CD4-positive, alpha-beta memory T cell (primary cell): ENCODE results near the gene HIPK3. TPM values are rescaled to one million over a fixed set of nuclear protein-coding genes. Genes with fewer than 3 reads are reported as not detected.

Source experiments
- CTCF ChIA-PET: fragments of 350-600 bp; sonication (Branson Sonifier 250); formaldehyde crosslinking; loops from one replicate; lab custom pipeline; 2021; ENCODE audit warnings: inconsistent platforms; ENCODE audit not compliant: partially characterized antibody; lab: Charles Lee
- POLR2A ChIA-PET: fragments of 350-600 bp; sonication (Branson Sonifier 250); formaldehyde crosslinking; loops from one replicate; lab custom pipeline; 2021; ENCODE audit not compliant: partially characterized antibody; lab: Charles Lee
- DNase-seq, 5 donors: peaks; one replicate each; pipeline versions ENCODE4 v3.0.0 to v3.0.0-alpha.2; 2020 to 2022; ENCODE audit warnings: mixed read lengths in 1 of 5
- H3K27ac ChIP-seq: one replicate; pipeline ENCODE4 v1.7.0; 2013; ENCODE audit warnings: low read depth, low read length
- H3K27me3 ChIP-seq: 2 replicates; pipeline ENCODE4 v1.7.0; 2013; ENCODE audit warnings: mild to moderate bottlenecking, low read length, moderate library complexity; ENCODE audit not compliant: insufficient read depth
- H3K36me3 ChIP-seq: 2 replicates; pipeline ENCODE4 v1.7.0; 2013; ENCODE audit warnings: mild to moderate bottlenecking, low read length, moderate library complexity; ENCODE audit not compliant: insufficient read depth
- H3K4me1 ChIP-seq: 2 replicates; pipeline ENCODE4 v1.7.0; 2013; ENCODE audit warnings: mild to moderate bottlenecking, low read length, moderate library complexity; ENCODE audit not compliant: insufficient read depth
- H3K4me3 ChIP-seq, 2 donors: one replicate each; pipeline ENCODE4 v1.7.0; 2013; ENCODE audit warnings: low read length in 2 of 2, mild to moderate bottlenecking in 1 of 2
- H3K9me3 ChIP-seq, 2 donors: one replicate each; pipeline ENCODE4 v1.7.0; 2013; ENCODE audit warnings: low read length in 2 of 2, control low read depth in 1 of 2; ENCODE audit not compliant: control insufficient read depth in 1 of 2
- H3K27ac Mint-ChIP-seq, 7 donors: one replicate each; pipeline ENCODE4 v1.8.0; 2020 to 2021; ENCODE audit warnings: mixed read lengths in 7 of 7, mild to moderate bottlenecking in 6 of 7, inconsistent platforms in 3 of 7, moderate library complexity in 3 of 7
- H3K27me3 Mint-ChIP-seq, 2 donors: one replicate each; pipeline ENCODE4 v1.8.0; 2020 to 2021; ENCODE audit warnings: mixed read lengths in 2 of 2
- H3K36me3 Mint-ChIP-seq, 2 donors: one replicate each; pipeline ENCODE4 v1.8.0; 2020 to 2021; ENCODE audit warnings: mixed read lengths in 2 of 2, inconsistent platforms in 1 of 2, mild to moderate bottlenecking in 1 of 2
- H3K4me1 Mint-ChIP-seq, 4 donors: one replicate each; pipeline ENCODE4 v1.8.0; 2020 to 2021; ENCODE audit warnings: mixed read lengths in 4 of 4, mild to moderate bottlenecking in 1 of 4
- H3K4me3 Mint-ChIP-seq, 8 donors: one replicate each; pipeline ENCODE4 v1.8.0; 2020 to 2021; ENCODE audit warnings: mixed read lengths in 8 of 8, mild to moderate bottlenecking in 7 of 8, moderate library complexity in 6 of 8, inconsistent platforms in 3 of 8
- H3K9me3 Mint-ChIP-seq, 8 donors: one replicate each; pipeline ENCODE4 v1.8.0; 2020 to 2021; ENCODE audit warnings: mixed read lengths in 8 of 8, mild to moderate bottlenecking in 5 of 8, inconsistent platforms in 3 of 8, moderate library complexity in 1 of 8
- intact Hi-C: fragments of 100-400 bp; cut with micrococcal nuclease; formaldehyde crosslinking; loops from one replicate; pipeline ENCODE4 v1.15.1; 2023
- polyA plus RNA-seq, 2 donors: library from polyadenylated mRNA; unstranded; fragments of 300-500 nt; fragmentation: Illumina TruSeq; gene quantifications; one replicate each; pipeline ENCODE4 v1.2.3, GENCODE V29; 2021
- total RNA-seq, 2 experiments: library from RNA; stranded (reverse); gene quantifications; one replicate each; pipeline ENCODE4 v1.2.3, GENCODE V29; 2021

Gene HIPK3
- total and polyA plus RNA-seq, 4 experiments from 2014 or later: 31.1 to 92.0 (median 59.8) TPM

- no peaks in the 10 kb centered on the region for H3K27me3 Mint-ChIP-seq
These were observed 11.9 kb downstream of the HIPK3 start for GRCh38 chr11:33268945-33269540.

GRCh38 chr11:33269822-33270221, 12.6 kb downstream of the HIPK3 start:
- H3K36me3 Mint-ChIP-seq: no peaks in the 10 kb centered on the region
- POLR2A ChIA-PET: interaction anchor here (1.6 kb wide), 2 partner anchors 9 to 12 kb away, joined by 4 read pairs; partner anchors contain the start of gene HIPK3
- H3K4me1 Mint-ChIP-seq: peaks cover 25 to 58% (median 42%) of the 10 kb centered on the region in 4 donors
- H3K4me3 Mint-ChIP-seq: peak overlapping the region in 1 of 8 donors; percentile 16
- H3K9me3 Mint-ChIP-seq: no peaks in the 10 kb centered on the region
- H3K4me3 ChIP-seq: no peak overlapping the region
- H3K27ac Mint-ChIP-seq: peak overlapping the region in 1 of 7 donors; percentile 9
- no peak overlapping the region for H3K27ac ChIP-seq
- H3K36me3 ChIP-seq: no peaks in the 10 kb centered on the region
- CTCF ChIA-PET: interaction anchor here (0.8 kb wide), 1 partner anchor 11 kb away, joined by 3 read pairs; no protein-coding TSS in a partner anchor
- no peaks in the 10 kb centered on the region for H3K9me3 ChIP-seq
- no peaks in the 10 kb centered on the region for H3K27me3 ChIP-seq
- peaks cover 50% of the 10 kb centered on the region for H3K4me1 ChIP-seq
- H3K27me3 Mint-ChIP-seq: no peaks in the 10 kb centered on the region
- DNase-seq: no peak
- intact Hi-C loops: no loop called here

More at GRCh38 chr11:33268945-33269540, 11.9 kb downstream of the HIPK3 start:
- no peaks in the 10 kb centered on the region for H3K9me3 Mint-ChIP-seq
- no peak overlapping the region for H3K4me3 ChIP-seq
- no peaks in the 10 kb centered on the region for H3K27me3 ChIP-seq
- peak overlapping the region in 1 of 7 donors; percentile 9 for H3K27ac Mint-ChIP-seq
- intact Hi-C loops: no loop called here
- no peaks in the 10 kb centered on the region for H3K36me3 Mint-ChIP-seq
- H3K27ac ChIP-seq: no peak overlapping the region
- CTCF ChIA-PET: interaction anchor here (0.8 kb wide), 1 partner anchor 10 kb away, joined by 3 read pairs; no protein-coding TSS in a partner anchor
- peaks cover 55% of the 10 kb centered on the region for H3K4me1 ChIP-seq
- H3K9me3 ChIP-seq: no peaks in the 10 kb centered on the region
- H3K4me1 Mint-ChIP-seq: peaks cover 26 to 55% (median 41%) of the 10 kb centered on the region in 4 donors
- H3K36me3 ChIP-seq: no peaks in the 10 kb centered on the region
- peak overlapping the region in 1 of 8 donors; percentile 15 for H3K4me3 Mint-ChIP-seq
- no peak for DNase-seq
- POLR2A ChIA-PET: interaction anchor here (1.6 kb wide), 2 partner anchors 9 to 11 kb away, joined by 4 read pairs; partner anchors contain the start of gene HIPK3

- H3K4me1 ChIP-seq: peaks cover 38% of the 10 kb centered on the region
- POLR2A ChIA-PET: no interaction called here
- no peak overlapping the region for H3K27ac Mint-ChIP-seq
- H3K27me3 Mint-ChIP-seq: no peaks in the 10 kb centered on the region
- no peak overlapping the region for H3K27ac ChIP-seq
- H3K36me3 ChIP-seq: no peaks in the 10 kb centered on the region
- CTCF ChIA-PET: no interaction called here
- H3K27me3 ChIP-seq: no peaks in the 10 kb centered on the region
- no peak overlapping the region for H3K4me3 ChIP-seq
- H3K4me3 Mint-ChIP-seq: no peak overlapping the region
- intact Hi-C loops: no loop called here
- H3K4me1 Mint-ChIP-seq: peaks cover 25 to 63% (median 40%) of the 10 kb centered on the region in 4 donors
- H3K9me3 ChIP-seq: no peaks in the 10 kb centered on the region
- no peak for DNase-seq
- H3K36me3 Mint-ChIP-seq: no peaks in the 10 kb centered on the region
- no peaks in the 10 kb centered on the region for H3K9me3 Mint-ChIP-seq
These were observed 13.9 kb downstream of the HIPK3 start for GRCh38 chr11:33271059-33271458.

GRCh38 chr11:33272338-33273107, 15.3 kb downstream of the HIPK3 start:
- Histone ChIP-seq H3K36me3 (no peaks in the 10 kb centered on the region), H3K27me3 (no peaks in the 10 kb centered on the region), H3K9me3 (no peaks in the 10 kb centered on the region), H3K27ac (no peak overlapping the region), H3K4me1 (peaks cover 35% of the 10 kb centered on the region), H3K4me3 (no peak overlapping the region)
- Mint-ChIP-seq H3K27me3 (no peaks in the 10 kb centered on the region), H3K9me3 (no peaks in the 10 kb centered on the region), H3K4me3 (peak overlapping the region in 4 of 8 donors; percentile 4 to 43 (median 27)), H3K27ac (peak overlapping the region in 1 of 7 donors; percentile 80), H3K36me3 (peaks cover 0 to 3% of the 10 kb centered on the region in 2 donors), H3K4me1 (peaks cover 28 to 63% (median 44%) of the 10 kb centered on the region in 4 donors)
- no peak for DNase-seq
- ChIA-PET POLR2A (no interaction called here), CTCF (no interaction called here)
- intact Hi-C loops: no loop called here

- Histone ChIP-seq H3K36me3 (no peaks in the 10 kb centered on the region), H3K4me1 (peaks cover 33% of the 10 kb centered on the region), H3K27ac (no peak overlapping the region), H3K4me3 (no peak overlapping the region), H3K9me3 (no peaks in the 10 kb centered on the region), H3K27me3 (no peaks in the 10 kb centered on the region)
- ChIA-PET POLR2A (no interaction called here), CTCF (interaction anchor here (0.6 kb wide), 1 partner anchor 107 kb away, joined by 3 read pairs; no protein-coding TSS in a partner anchor)
- H3K4me1 Mint-ChIP-seq: peaks cover 32 to 69% (median 47%) of the 10 kb centered on the region in 4 donors
- H3K27ac Mint-ChIP-seq: peak overlapping the region in 3 of 7 donors; percentile 10 to 25 (median 14)
- no peak for DNase-seq
- H3K27me3 Mint-ChIP-seq: no peaks in the 10 kb centered on the region
- H3K36me3 Mint-ChIP-seq: peaks cover 2 to 3% of the 10 kb centered on the region in 2 donors
- H3K9me3 Mint-ChIP-seq: no peaks in the 10 kb centered on the region
- H3K4me3 Mint-ChIP-seq: peak overlapping the region in 3 of 8 donors; percentile 24 to 56 (median 25)
- intact Hi-C loops: no loop called here
These were observed 16.5 kb downstream of the HIPK3 start for GRCh38 chr11:33273656-33274055.

GRCh38 chr11:33280411-33280810, 23.2 kb downstream of the HIPK3 start:
- no peaks in the 10 kb centered on the region for H3K27me3 Mint-ChIP-seq
- H3K4me3 Mint-ChIP-seq: no peak overlapping the region
- ChIA-PET POLR2A (interaction anchor here (0.6 kb wide), 1 partner anchor 118 kb away, joined by 6 read pairs; no protein-coding TSS in a partner anchor), CTCF (no interaction called here)
- Histone ChIP-seq H3K27ac (no peak overlapping the region), H3K36me3 (no peaks in the 10 kb centered on the region), H3K4me3 (no peak overlapping the region), H3K4me1 (peaks cover 8% of the 10 kb centered on the region), H3K27me3 (no peaks in the 10 kb centered on the region), H3K9me3 (no peaks in the 10 kb centered on the region)
- no peak for DNase-seq
- intact Hi-C loops: no loop called here
- peaks cover 2 to 6% of the 10 kb centered on the region in 2 donors for H3K36me3 Mint-ChIP-seq
- no peaks in the 10 kb centered on the region for H3K9me3 Mint-ChIP-seq
- peaks cover 33 to 81% (median 56%) of the 10 kb centered on the region in 4 donors for H3K4me1 Mint-ChIP-seq
- peak overlapping the region in 1 of 7 donors; percentile 19 for H3K27ac Mint-ChIP-seq

GRCh38 chr11:33281758-33282157, 24.6 kb downstream of the HIPK3 start:
- CTCF ChIA-PET: no interaction called here
- Mint-ChIP-seq H3K4me3 (no peak overlapping the region), H3K36me3 (peaks cover 5 to 9% of the 10 kb centered on the region in 2 donors), H3K9me3 (no peaks in the 10 kb centered on the region), H3K4me1 (peaks cover 33 to 73% (median 53%) of the 10 kb centered on the region in 4 donors), H3K27ac (no peak overlapping the region), H3K27me3 (no peaks in the 10 kb centered on the region)
- Histone ChIP-seq H3K4me1 (peaks cover 8% of the 10 kb centered on the region), H3K9me3 (no peaks in the 10 kb centered on the region), H3K4me3 (no peak overlapping the region), H3K36me3 (peaks cover 4% of the 10 kb centered on the region), H3K27me3 (no peaks in the 10 kb centered on the region), H3K27ac (no peak overlapping the region)
- no peak for DNase-seq
- POLR2A ChIA-PET: no interaction called here
- intact Hi-C loops: no loop called here
